Measurements from ENCODE around the gene ADAP2.

DNA sequence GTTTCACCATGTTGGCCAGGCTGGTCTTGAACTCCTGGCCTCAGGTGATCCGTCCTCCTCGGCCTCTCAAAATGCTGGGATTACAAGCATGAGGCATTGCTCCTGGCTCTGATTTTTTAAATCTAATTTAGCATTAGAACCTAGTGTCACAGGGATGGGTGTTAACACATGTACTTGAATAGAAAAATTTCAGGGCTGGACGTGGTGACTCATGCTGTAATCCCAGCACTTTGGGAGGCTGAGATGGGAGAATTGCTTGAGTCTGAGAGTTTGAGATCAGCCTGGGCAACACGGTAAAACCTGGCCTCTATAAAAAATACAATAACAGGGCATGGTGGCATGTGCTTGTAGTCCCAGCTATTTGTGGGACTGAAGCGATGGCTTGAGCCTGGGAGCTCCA is 43.1 kb downstream of the ADAP2 start:
- TF ChIP-seq RAD21 (IDR thresholded peaks at IDR 0.05; ENCODE audit: insufficient read depth, low read depth, low read length) = no peak
- no peak for TF ChIP-seq BACH1 (IDR thresholded peaks at IDR 0.05; ENCODE audit: borderline replicate concordance)
- TF ChIP-seq, protein P1, sequence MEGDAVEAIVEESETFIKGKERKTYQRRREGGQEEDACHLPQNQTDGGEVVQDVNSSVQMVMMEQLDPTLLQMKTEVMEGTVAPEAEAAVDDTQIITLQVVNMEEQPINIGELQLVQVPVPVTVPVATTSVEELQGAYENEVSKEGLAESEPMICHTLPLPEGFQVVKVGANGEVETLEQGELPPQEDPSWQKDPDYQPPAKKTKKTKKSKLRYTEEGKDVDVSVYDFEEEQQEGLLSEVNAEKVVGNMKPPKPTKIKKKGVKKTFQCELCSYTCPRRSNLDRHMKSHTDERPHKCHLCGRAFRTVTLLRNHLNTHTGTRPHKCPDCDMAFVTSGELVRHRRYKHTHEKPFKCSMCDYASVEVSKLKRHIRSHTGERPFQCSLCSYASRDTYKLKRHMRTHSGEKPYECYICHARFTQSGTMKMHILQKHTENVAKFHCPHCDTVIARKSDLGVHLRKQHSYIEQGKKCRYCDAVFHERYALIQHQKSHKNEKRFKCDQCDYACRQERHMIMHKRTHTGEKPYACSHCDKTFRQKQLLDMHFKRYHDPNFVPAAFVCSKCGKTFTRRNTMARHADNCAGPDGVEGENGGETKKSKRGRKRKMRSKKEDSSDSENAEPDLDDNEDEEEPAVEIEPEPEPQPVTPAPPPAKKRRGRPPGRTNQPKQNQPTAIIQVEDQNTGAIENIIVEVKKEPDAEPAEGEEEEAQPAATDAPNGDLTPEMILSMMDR (IDR thresholded peaks at IDR 0.05 in 2 of 3, conservative IDR thresholded peaks at IDR 0.05 in 1 of 3; ENCODE audit: control insufficient read depth in 2 of 3, extremely low read depth in 1 of 3, insufficient read depth in 1 of 3, low read depth in 3 of 3, low read length in 3 of 3) = no peak
- TF ChIP-seq, protein P2, sequence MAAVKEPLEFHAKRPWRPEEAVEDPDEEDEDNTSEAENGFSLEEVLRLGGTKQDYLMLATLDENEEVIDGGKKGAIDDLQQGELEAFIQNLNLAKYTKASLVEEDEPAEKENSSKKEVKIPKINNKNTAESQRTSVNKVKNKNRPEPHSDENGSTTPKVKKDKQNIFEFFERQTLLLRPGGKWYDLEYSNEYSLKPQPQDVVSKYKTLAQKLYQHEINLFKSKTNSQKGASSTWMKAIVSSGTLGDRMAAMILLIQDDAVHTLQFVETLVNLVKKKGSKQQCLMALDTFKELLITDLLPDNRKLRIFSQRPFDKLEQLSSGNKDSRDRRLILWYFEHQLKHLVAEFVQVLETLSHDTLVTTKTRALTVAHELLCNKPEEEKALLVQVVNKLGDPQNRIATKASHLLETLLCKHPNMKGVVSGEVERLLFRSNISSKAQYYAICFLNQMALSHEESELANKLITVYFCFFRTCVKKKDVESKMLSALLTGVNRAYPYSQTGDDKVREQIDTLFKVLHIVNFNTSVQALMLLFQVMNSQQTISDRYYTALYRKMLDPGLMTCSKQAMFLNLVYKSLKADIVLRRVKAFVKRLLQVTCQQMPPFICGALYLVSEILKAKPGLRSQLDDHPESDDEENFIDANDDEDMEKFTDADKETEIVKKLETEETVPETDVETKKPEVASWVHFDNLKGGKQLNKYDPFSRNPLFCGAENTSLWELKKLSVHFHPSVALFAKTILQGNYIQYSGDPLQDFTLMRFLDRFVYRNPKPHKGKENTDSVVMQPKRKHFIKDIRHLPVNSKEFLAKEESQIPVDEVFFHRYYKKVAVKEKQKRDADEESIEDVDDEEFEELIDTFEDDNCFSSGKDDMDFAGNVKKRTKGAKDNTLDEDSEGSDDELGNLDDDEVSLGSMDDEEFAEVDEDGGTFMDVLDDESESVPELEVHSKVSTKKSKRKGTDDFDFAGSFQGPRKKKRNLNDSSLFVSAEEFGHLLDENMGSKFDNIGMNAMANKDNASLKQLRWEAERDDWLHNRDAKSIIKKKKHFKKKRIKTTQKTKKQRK (IDR thresholded peaks at IDR 0.05; ENCODE audit: low read depth, low read length) = no peak
- no peak for TF ChIP-seq TBL1XR1 (IDR thresholded peaks at IDR 0.05; ENCODE audit: low read depth, low read length)
- no peak for TF ChIP-seq GABPA (IDR thresholded peaks at IDR 0.05; ENCODE audit: low read depth)
- TF ChIP-seq, protein P3, sequence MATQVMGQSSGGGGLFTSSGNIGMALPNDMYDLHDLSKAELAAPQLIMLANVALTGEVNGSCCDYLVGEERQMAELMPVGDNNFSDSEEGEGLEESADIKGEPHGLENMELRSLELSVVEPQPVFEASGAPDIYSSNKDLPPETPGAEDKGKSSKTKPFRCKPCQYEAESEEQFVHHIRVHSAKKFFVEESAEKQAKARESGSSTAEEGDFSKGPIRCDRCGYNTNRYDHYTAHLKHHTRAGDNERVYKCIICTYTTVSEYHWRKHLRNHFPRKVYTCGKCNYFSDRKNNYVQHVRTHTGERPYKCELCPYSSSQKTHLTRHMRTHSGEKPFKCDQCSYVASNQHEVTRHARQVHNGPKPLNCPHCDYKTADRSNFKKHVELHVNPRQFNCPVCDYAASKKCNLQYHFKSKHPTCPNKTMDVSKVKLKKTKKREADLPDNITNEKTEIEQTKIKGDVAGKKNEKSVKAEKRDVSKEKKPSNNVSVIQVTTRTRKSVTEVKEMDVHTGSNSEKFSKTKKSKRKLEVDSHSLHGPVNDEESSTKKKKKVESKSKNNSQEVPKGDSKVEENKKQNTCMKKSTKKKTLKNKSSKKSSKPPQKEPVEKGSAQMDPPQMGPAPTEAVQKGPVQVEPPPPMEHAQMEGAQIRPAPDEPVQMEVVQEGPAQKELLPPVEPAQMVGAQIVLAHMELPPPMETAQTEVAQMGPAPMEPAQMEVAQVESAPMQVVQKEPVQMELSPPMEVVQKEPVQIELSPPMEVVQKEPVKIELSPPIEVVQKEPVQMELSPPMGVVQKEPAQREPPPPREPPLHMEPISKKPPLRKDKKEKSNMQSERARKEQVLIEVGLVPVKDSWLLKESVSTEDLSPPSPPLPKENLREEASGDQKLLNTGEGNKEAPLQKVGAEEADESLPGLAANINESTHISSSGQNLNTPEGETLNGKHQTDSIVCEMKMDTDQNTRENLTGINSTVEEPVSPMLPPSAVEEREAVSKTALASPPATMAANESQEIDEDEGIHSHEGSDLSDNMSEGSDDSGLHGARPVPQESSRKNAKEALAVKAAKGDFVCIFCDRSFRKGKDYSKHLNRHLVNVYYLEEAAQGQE (IDR thresholded peaks at IDR 0.05; ENCODE audit: low read depth, low read length) = no peak

All from GM12878 (cell line).